OCI-LY1 (cell line): ENCODE measurements around the gene OFD1.

ENCODE experiments used
- H2AFZ ChIP-seq: fragments of 200-600 bp; sonication (generic), shearing (Covaris generic); 2 replicates; pipeline ENCODE4 v1.6.0; 2014; ENCODE audit warnings: antibody characterized with exemption, mild to moderate bottlenecking, low read length
- H3F3A ChIP-seq: fragments of 200-600 bp; sonication (generic), shearing (Covaris generic); 2 replicates; pipeline ENCODE4 v1.6.0; 2014; ENCODE audit warnings: mild to moderate bottlenecking, antibody characterized with exemption, low read length, moderate library complexity; ENCODE audit not compliant: insufficient read depth
- H3K27ac ChIP-seq: fragments of 200-600 bp; sonication (generic); 2 replicates; pipeline ENCODE4 v1.5.1; 2014; ENCODE audit warnings: low read length, mixed run types, mild to moderate bottlenecking, low read depth; ENCODE audit not compliant: poor library complexity, severe bottlenecking
- H3K27me3 ChIP-seq: fragments of 200-600 bp; sonication (generic); 2 replicates; pipeline ENCODE4 v1.6.0; 2014; ENCODE audit warnings: antibody characterized with exemption, mild to moderate bottlenecking, low read length, moderate library complexity; ENCODE audit not compliant: insufficient read depth
- H3K36me3 ChIP-seq: fragments of 200-600 bp; sonication (generic); 2 replicates; pipeline ENCODE4 v1.6.1; 2014; ENCODE audit warnings: mild to moderate bottlenecking, antibody characterized with exemption, low read length, moderate library complexity, mixed read lengths; ENCODE audit not compliant: insufficient read depth
- H3K4me1 ChIP-seq: fragments of 200-600 bp; sonication (generic); 2 replicates; pipeline ENCODE4 v1.5.1; 2014; ENCODE audit warnings: mild to moderate bottlenecking, low read length, moderate library complexity; ENCODE audit not compliant: insufficient read depth, severe bottlenecking
- H3K4me2 ChIP-seq: fragments of 200-600 bp; sonication (generic), shearing (Covaris generic); 2 replicates; pipeline ENCODE4 v1.6.1; 2014; ENCODE audit warnings: low read length
- H3K4me3 ChIP-seq: fragments of 200-600 bp; sonication (generic); 2 replicates; pipeline ENCODE4 v1.5.1; 2014; ENCODE audit warnings: low read length, low read depth, mild to moderate bottlenecking, mixed read lengths; ENCODE audit not compliant: poor library complexity, severe bottlenecking
- H3K79me2 ChIP-seq: fragments of 200-600 bp; shearing (Covaris generic); 2 replicates; pipeline ENCODE4 v1.6.1; 2016; ENCODE audit warnings: mixed run types, low read length, mixed read lengths; ENCODE audit not compliant: insufficient read depth
- H3K9ac ChIP-seq: fragments of 200-600 bp; sonication (generic), shearing (Covaris generic); 2 replicates; pipeline ENCODE4 v1.6.1; 2014; ENCODE audit warnings: mild to moderate bottlenecking, low read length, mixed read lengths
- H3K9me2 ChIP-seq: fragments of 200-600 bp; sonication (generic), shearing (Covaris generic); 2 replicates; pipeline ENCODE4 v1.6.1; 2014; ENCODE audit warnings: low read depth, mild to moderate bottlenecking, low read length, mixed read lengths
- H3K9me3 ChIP-seq: fragments of 200-600 bp; shearing (Covaris generic); 2 replicates; pipeline ENCODE4 v1.6.1; 2014; ENCODE audit warnings: low read length, mixed read lengths
- H4K20me1 ChIP-seq: fragments of 200-600 bp; sonication (generic), shearing (Covaris generic); 2 replicates; pipeline ENCODE4 v1.6.0; 2016; ENCODE audit warnings: mild to moderate bottlenecking, low read length; ENCODE audit not compliant: insufficient read depth
- EZH2 ChIP-seq: fragments of 200-600 bp; sonication (generic), shearing (Covaris generic); IDR thresholded peaks from 2 replicates; pipeline ENCODE4 v1.8.0; 2017; ENCODE audit warnings: borderline replicate concordance, mixed run types, mild to moderate bottlenecking, antibody characterized with exemption, low read length, moderate library complexity, mixed read lengths
- TF ChIP-seq, protein P1 (sequence below): fragments of 200-600 bp; sonication (generic), shearing (Covaris generic); IDR thresholded peaks from 2 replicates; pipeline ENCODE4 v1.5.1; 2017; ENCODE audit warnings: mild to moderate bottlenecking, antibody characterized with exemption, low read length, moderate library complexity, mixed read lengths

Gene OFD1

DNA sequence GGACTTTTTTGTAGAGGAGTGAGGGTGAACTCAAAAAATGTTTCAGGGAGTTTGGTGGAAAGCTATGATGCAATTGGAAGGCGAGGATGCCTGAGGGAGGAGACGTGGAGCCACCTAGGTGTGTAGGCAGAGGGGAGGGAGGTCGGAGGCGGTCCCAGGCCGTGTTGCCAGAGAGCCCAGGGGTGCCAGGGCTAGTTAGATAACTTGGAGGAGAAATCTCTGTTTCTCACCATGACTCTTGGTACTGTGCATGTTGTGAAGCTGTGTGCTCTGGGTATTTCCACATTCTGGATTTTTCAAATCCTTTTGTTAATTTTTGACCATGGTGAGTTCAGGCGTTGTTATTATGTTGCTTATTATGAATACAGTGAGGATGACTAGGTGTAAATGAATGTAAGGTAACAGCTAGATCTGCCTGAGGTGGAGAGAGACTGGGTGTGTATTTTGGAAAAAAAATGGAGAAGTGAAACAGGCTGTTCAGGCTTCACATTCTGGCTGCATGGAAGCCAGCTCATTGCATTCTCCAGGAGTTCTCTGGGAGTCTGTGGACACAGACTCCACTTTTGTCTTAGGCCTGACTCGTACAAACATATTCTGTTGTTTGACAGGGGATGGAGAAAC is 41.1 kb upstream of the OFD1 start:
- no peaks in the 10 kb centered on the region for H3K36me3 ChIP-seq
- no peaks in the 10 kb centered on the region for H3K9me3 ChIP-seq
- peaks cover 76% of the 10 kb centered on the region for H3K79me2 ChIP-seq
- no peaks in the 10 kb centered on the region for H4K20me1 ChIP-seq
- no peak overlapping the region for H2AFZ ChIP-seq
- H3K4me2 ChIP-seq = peak overlapping the region; percentile 57
- no peaks in the 10 kb centered on the region for H3K9me2 ChIP-seq
- TF ChIP-seq, protein P1, sequence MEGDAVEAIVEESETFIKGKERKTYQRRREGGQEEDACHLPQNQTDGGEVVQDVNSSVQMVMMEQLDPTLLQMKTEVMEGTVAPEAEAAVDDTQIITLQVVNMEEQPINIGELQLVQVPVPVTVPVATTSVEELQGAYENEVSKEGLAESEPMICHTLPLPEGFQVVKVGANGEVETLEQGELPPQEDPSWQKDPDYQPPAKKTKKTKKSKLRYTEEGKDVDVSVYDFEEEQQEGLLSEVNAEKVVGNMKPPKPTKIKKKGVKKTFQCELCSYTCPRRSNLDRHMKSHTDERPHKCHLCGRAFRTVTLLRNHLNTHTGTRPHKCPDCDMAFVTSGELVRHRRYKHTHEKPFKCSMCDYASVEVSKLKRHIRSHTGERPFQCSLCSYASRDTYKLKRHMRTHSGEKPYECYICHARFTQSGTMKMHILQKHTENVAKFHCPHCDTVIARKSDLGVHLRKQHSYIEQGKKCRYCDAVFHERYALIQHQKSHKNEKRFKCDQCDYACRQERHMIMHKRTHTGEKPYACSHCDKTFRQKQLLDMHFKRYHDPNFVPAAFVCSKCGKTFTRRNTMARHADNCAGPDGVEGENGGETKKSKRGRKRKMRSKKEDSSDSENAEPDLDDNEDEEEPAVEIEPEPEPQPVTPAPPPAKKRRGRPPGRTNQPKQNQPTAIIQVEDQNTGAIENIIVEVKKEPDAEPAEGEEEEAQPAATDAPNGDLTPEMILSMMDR = no peak
- TF ChIP-seq EZH2 = no peak
- H3K9ac ChIP-seq = no peak overlapping the region; the same call in 1 of the 2 replicates
- H3K27ac ChIP-seq = peak overlapping the region; percentile 79
- no peaks in the 10 kb centered on the region for H3K27me3 ChIP-seq
- H3K4me1 ChIP-seq = peaks cover 68% of the 10 kb centered on the region
- H3K4me3 ChIP-seq = no peak overlapping the region
- no peaks in the 10 kb centered on the region for H3F3A ChIP-seq

DNA sequence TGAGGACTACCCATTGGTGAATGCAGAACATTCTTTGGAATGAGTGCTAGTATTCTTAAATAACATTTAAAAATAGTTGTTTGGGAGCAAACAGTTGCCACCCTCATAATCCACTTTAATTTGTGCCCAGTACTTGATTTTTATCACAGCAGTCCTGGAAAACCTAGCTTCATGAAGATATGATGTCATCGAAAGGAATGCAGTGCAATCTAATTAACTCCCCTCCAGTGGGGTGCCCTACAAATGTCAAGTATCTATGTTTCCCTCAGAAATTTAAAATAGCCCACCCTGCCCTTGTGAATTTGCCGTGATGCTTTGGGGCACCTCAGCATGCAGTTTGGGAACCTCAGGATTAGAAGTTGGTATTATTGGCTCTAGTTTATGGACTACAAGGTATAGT is 40.2 kb upstream of the OFD1 start:
- Histone ChIP-seq H3K9ac (no peak overlapping the region), H3K36me3 (no peaks in the 10 kb centered on the region), H4K20me1 (no peaks in the 10 kb centered on the region), H3K4me1 (peaks cover 75% of the 10 kb centered on the region), H3K4me2 (no peak overlapping the region), H3K4me3 (no peak overlapping the region), H3K27ac (peak overlapping the region; percentile 79), H2AFZ (no peak overlapping the region), H3F3A (no peaks in the 10 kb centered on the region), H3K79me2 (peaks cover 83% of the 10 kb centered on the region), H3K27me3 (no peaks in the 10 kb centered on the region), H3K9me2 (no peaks in the 10 kb centered on the region), H3K9me3 (no peaks in the 10 kb centered on the region)
- TF ChIP-seq, protein P1 = no peak
- no peak for TF ChIP-seq EZH2

DNA sequence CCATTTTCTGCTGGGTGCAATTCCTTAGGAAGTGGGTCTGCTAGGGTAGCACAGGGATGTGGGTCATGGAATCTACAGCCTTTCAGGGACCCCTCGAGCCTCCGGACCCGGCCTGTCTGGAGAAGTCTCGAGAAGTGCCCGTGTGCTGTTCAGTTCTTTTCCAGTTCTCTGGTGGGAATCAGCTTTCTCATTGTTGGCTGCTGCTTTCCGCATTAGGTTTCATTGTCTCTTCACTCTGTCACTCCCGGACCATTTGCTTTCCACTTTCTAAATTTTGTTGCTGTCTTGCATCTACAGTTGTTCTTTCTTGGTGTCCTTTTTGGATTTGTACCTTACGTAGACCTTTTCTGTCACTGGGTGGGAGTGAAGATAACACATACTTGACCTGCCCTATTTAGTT is 39.6 kb upstream of the OFD1 start:
- no peak overlapping the region for H3K4me2 ChIP-seq
- no peaks in the 10 kb centered on the region for H4K20me1 ChIP-seq
- H3K36me3 ChIP-seq = no peaks in the 10 kb centered on the region
- H3K9ac ChIP-seq = no peak overlapping the region
- TF ChIP-seq EZH2 = no peak
- TF ChIP-seq, protein P1 = no peak
- no peaks in the 10 kb centered on the region for H3K27me3 ChIP-seq
- peaks cover 75% of the 10 kb centered on the region for H3K4me1 ChIP-seq
- no peaks in the 10 kb centered on the region for H3K9me2 ChIP-seq
- H2AFZ ChIP-seq = no peak overlapping the region
- no peak overlapping the region for H3K4me3 ChIP-seq
- peaks cover 79% of the 10 kb centered on the region for H3K79me2 ChIP-seq
- H3K9me3 ChIP-seq = no peaks in the 10 kb centered on the region
- no peak overlapping the region for H3K27ac ChIP-seq
- no peaks in the 10 kb centered on the region for H3F3A ChIP-seq
